ENCODE measurements around the gene TLE2. TPM values are rescaled to one million over a fixed set of nuclear protein-coding genes. Genes with fewer than 3 reads are reported as not detected.

Gene TLE2
- total and polyA plus RNA-seq, 2 experiments from 2014 or later: 36.2 to 71.1 TPM

GRCh38 chr19:3017923-3018322, 11.2 kb downstream of the TLE2 start:
- no peaks in the 10 kb centered on the region for H3K9me3 ChIP-seq (ENCODE audit: low read depth)
- WGBS (ENCODE audit: low lambda C conversion rate, missing lambda C conversion rate): 96% methylated on average over 7 of the region's 7 CpGs
- no peaks in the 10 kb centered on the region for H3K27me3 ChIP-seq
- H3K4me1 ChIP-seq (ENCODE audit: insufficient read depth): no peaks in the 10 kb centered on the region
- no peak overlapping the region for H3K4me2 ChIP-seq
- no peak overlapping the region for H2AFZ ChIP-seq
- no peak for DNase-seq (ENCODE audit: low spot score)
- no peaks in the 10 kb centered on the region for H4K20me1 ChIP-seq (ENCODE audit: insufficient read depth, poor library complexity, severe bottlenecking)
- TF ChIP-seq EZH2 (IDR thresholded peaks at IDR 0.05; ENCODE audit: borderline replicate concordance) (no peak), CTCF (IDR thresholded peaks at IDR 0.05; ENCODE audit: poor library complexity) (no peak), EZH2phosphoT487 (IDR thresholded peaks at IDR 0.05; ENCODE audit: low read depth, severe bottlenecking, unreplicated experiment) (no peak)
- H3K27ac ChIP-seq: no peak overlapping the region
- no peaks in the 10 kb centered on the region for H3K36me3 ChIP-seq (replicated peaks; ENCODE audit: insufficient read depth, low read depth)
- no peaks in the 10 kb centered on the region for H3K79me2 ChIP-seq
- no peak overlapping the region for H3K4me3 ChIP-seq
- no peaks in the 10 kb centered on the region for H3K9me2 ChIP-seq (replicated peaks; ENCODE audit: insufficient read depth)

GRCh38 chr19:3015126-3016057, 13.7 kb downstream of the TLE2 start:
- Histone ChIP-seq H3K27ac (no peak overlapping the region), H3K79me2 (no peaks in the 10 kb centered on the region), H3K9me2 (replicated peaks; ENCODE audit: insufficient read depth) (no peaks in the 10 kb centered on the region), H3K4me1 (ENCODE audit: insufficient read depth) (no peaks in the 10 kb centered on the region), H3K9me3 (ENCODE audit: low read depth) (no peaks in the 10 kb centered on the region), H3K4me3 (no peak overlapping the region), H2AFZ (no peak overlapping the region), H3K27me3 (no peaks in the 10 kb centered on the region), H3K4me2 (no peak overlapping the region), H3K36me3 (replicated peaks; ENCODE audit: insufficient read depth, low read depth) (no peaks in the 10 kb centered on the region), H4K20me1 (ENCODE audit: insufficient read depth, poor library complexity, severe bottlenecking) (no peaks in the 10 kb centered on the region)
- 92% methylated on average over 22 of the region's 22 CpGs for WGBS (ENCODE audit: low lambda C conversion rate, missing lambda C conversion rate)
- no peak for DNase-seq (ENCODE audit: low spot score)
- TF ChIP-seq EZH2 (IDR thresholded peaks at IDR 0.05; ENCODE audit: borderline replicate concordance): no peak
- TF ChIP-seq EZH2phosphoT487 (IDR thresholded peaks at IDR 0.05; ENCODE audit: low read depth, severe bottlenecking, unreplicated experiment): no peak
- TF ChIP-seq CTCF (IDR thresholded peaks at IDR 0.05; ENCODE audit: poor library complexity): no peak

GRCh38 chr19:3014135-3014534, 14.9 kb downstream of the TLE2 start:
- TF ChIP-seq EZH2phosphoT487 (IDR thresholded peaks at IDR 0.05; ENCODE audit: low read depth, severe bottlenecking, unreplicated experiment) (no peak), CTCF (IDR thresholded peaks at IDR 0.05; ENCODE audit: poor library complexity) (no peak), EZH2 (IDR thresholded peaks at IDR 0.05; ENCODE audit: borderline replicate concordance) (no peak)
- Histone ChIP-seq H3K9me3 (ENCODE audit: low read depth) (no peaks in the 10 kb centered on the region), H4K20me1 (ENCODE audit: insufficient read depth, poor library complexity, severe bottlenecking) (no peaks in the 10 kb centered on the region), H3K4me1 (ENCODE audit: insufficient read depth) (no peaks in the 10 kb centered on the region), H2AFZ (no peak overlapping the region), H3K27ac (no peak overlapping the region), H3K36me3 (replicated peaks; ENCODE audit: insufficient read depth, low read depth) (no peaks in the 10 kb centered on the region), H3K9me2 (replicated peaks; ENCODE audit: insufficient read depth) (no peaks in the 10 kb centered on the region), H3K4me2 (no peak overlapping the region), H3K4me3 (no peak overlapping the region), H3K79me2 (no peaks in the 10 kb centered on the region), H3K27me3 (no peaks in the 10 kb centered on the region)
- no peak for DNase-seq (ENCODE audit: low spot score)
- 98% methylated on average over 8 of the region's 8 CpGs for WGBS (ENCODE audit: low lambda C conversion rate, missing lambda C conversion rate)
